Hematopoietic multipotent progenitor cell treated with erythropoietin and hydrocortisone succinate and interleukin-3 and kit ligand, for 8 days (in vitro differentiated cells): ENCODE data around the gene ICAM1.
"Not testable (repeated sequence)": the region's sequence is repeated elsewhere in the genome, so short reads cannot be mapped to it uniquely, and the experiment has no call there.

Experiments used
- DNase-seq: peaks from one replicate; pipeline ENCODE4 v3.0.0-alpha.2; 2015

The ICAM1 gene, protein sequence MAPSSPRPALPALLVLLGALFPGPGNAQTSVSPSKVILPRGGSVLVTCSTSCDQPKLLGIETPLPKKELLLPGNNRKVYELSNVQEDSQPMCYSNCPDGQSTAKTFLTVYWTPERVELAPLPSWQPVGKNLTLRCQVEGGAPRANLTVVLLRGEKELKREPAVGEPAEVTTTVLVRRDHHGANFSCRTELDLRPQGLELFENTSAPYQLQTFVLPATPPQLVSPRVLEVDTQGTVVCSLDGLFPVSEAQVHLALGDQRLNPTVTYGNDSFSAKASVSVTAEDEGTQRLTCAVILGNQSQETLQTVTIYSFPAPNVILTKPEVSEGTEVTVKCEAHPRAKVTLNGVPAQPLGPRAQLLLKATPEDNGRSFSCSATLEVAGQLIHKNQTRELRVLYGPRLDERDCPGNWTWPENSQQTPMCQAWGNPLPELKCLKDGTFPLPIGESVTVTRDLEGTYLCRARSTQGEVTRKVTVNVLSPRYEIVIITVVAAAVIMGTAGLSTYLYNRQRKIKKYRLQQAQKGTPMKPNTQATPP

DNA sequence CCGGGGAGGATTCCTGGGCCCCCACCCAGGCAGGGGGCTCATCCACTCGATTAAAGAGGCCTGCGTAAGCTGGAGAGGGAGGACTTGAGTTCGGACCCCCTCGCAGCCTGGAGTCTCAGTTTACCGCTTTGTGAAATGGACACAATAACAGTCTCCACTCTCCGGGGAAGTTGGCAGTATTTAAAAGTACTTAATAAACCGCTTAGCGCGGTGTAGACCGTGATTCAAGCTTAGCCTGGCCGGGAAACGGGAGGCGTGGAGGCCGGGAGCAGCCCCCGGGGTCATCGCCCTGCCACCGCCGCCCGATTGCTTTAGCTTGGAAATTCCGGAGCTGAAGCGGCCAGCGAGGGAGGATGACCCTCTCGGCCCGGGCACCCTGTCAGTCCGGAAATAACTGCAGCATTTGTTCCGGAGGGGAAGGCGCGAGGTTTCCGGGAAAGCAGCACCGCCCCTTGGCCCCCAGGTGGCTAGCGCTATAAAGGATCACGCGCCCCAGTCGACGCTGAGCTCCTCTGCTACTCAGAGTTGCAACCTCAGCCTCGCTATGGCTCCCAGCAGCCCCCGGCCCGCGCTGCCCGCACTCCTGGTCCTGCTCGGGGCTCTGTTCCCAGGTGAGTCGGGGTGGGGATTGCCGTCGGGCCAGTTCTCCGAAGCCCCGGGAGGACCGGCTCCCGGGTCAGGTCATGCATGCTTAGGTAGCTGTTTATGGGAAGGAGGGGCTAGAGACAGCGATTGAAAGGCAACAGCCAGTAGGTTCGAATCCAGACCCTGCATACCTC, at the start of gene ICAM1:
Gene ICAM1, plus strand, starts transcription at position 505 of the 779 bp plus-strand sequence. Its CDS starts 40 bp downstream, at position 545.
- DNase-seq, result peak; percentile 54

GRCh38 chr19:10222201-10222890, 48.6 kb upstream of the ICAM1 start:
- no peak for DNase-seq

GRCh38 chr19:10223488-10224213, 47.3 kb upstream of the ICAM1 start:
- DNase-seq, result no peak

- no peak for DNase-seq
Measured at GRCh38 chr19:10224337-10224736, 46.6 kb upstream of the ICAM1 start.

GRCh38 chr19:10226021-10226375, 44.9 kb upstream of the ICAM1 start:
- no peak for DNase-seq

GRCh38 chr19:10226376-10227025, 44.4 kb upstream of the ICAM1 start:
- no peak for DNase-seq

DNA sequence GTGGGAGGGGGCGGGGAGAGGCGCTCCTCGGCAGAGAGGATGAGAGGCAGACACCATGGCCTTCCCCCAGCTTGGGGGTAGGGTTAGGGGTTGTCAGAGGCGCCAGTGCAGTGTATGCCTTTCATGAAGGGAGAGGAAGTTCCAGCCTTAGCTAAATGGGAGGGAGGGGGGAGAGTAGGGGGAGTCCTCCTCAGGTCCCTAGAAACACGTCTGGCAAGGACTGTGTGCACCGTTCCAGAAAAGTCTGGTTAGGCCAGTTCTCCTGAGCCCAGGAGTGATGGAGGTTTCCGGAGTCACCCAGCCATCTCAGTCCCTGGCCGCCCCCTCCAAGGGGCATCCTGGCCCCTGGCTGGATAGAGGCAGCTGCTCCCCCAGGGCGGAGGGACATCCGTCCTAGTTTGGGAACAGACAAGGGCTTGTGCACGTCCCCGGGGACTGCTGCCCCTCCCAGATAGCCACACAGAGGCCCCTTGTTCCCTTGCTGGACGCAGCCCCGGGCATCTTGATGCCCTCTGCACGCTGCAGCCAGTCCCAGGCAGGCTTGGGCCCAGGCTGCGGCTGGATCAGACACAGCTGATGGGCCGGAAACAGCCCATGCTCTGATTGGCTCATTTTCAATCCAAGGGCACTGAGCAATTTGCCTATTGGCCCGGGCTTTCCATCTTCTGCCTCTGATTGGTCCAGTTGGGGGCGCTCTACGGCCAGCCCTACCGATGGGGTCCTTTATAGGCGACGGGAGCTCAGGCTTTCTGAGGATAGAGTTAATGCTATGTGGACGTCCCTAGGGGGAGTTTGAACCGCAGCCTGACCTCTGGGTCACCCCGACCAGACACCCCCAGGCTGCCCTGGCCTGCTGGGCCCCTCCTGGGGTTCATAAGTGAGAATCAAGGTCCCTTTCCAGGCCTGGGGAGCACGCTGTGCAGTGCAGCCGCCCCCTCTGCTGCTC, 43.6 kb upstream of the ICAM1 start:
- peak; percentile 17 for DNase-seq

DNA sequence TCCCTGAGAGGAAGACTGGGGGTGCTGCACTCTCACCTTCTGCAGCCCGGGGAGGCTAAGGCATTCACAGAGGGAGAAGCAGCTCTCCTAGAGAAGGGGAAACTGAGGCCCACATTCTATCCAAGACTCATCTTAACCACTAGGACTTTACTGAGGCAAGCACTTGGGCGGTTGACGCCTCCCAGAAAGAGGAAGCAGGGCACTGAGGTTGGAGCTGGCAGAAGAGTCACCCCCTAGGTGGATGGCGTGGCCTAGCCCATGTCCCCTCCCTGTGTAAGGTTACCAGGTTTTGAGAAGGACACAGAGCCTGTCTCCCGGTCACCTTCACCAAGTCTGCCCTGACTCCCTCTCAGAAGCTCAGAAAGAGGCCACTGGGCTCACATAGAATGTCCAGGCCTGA, 42.5 kb upstream of the ICAM1 start:
- no peak for DNase-seq

GRCh38 chr19:10228920-10229319, 42.0 kb upstream of the ICAM1 start:
- peak; percentile 57 for DNase-seq

- no peak for DNase-seq
Measured at GRCh38 chr19:10230173-10230860, 40.6 kb upstream of the ICAM1 start.

- DNase-seq, result peak; percentile 57
Measured at GRCh38 chr19:10230861-10231611, 39.9 kb upstream of the ICAM1 start, which contains the start of gene S1PR2. TSS of gene S1PR2 (minus strand) at chr19:10231331. CDS start at chr19:10224905, 6,426 bp downstream.

- DNase-seq, result no peak
Measured at GRCh38 chr19:10231612-10232228, 39.2 kb upstream of the ICAM1 start.

- no peak for DNase-seq
Measured at GRCh38 chr19:10233946-10234345, 37.0 kb upstream of the ICAM1 start.

GRCh38 chr19:10235003-10235402, 35.9 kb upstream of the ICAM1 start:
- DNase-seq, result no peak

GRCh38 chr19:10235409-10235808, 35.5 kb upstream of the ICAM1 start:
- DNase-seq, result not testable (repeated sequence)

DNA sequence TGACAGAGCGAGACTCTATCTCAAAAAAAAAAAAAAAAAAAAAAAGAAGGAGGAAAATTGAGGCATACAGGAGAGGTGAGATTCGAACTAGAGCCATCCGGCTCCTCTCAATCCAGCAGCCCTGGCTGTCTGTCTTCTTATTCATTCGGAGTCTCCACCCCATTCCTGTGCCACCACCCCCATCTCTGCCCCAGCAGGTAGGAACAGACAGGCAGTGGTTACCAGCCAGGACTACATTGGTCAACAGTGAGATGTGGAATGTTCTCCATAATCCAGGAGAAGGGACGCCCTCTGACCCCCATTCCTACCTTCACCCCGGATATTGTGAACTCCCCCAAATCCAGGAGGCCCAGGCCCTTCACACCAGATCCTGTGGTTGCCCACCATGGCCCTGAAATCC, 33.2 kb upstream of the ICAM1 start:
- DNase-seq, result no peak

GRCh38 chr19:10238172-10238783, 32.6 kb upstream of the ICAM1 start:
- no peak for DNase-seq

DNA sequence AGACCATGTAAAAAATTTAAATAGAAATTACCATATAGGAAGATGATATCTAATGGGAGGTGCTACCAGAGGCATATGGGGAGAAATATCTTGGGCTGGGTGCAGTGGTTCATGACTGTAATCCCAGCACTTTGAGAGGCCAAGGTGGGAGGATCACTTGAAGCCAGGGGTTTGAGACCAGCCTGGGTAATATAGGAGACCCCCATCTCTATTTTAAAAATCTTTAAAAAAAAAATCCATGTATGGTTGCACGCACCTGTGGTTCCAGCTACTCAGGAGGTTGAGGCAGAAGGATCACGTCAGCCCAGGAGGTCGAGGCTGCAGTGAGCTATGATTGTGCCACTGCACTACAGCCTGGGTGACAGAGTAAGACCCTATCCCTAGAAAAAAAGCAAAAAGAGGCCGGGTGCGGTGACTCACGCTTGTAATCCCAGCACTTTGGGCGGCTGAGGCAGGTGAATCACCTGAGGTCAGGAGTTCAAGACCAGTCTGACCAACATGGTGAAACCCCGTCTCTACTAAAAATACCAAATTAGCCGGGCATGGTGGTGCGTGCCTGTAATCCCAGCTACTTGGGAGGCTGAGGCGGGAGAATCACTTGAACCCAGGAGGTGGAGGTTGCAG, 29.0 kb upstream of the ICAM1 start:
- not testable (repeated sequence) for DNase-seq
